Stimulated activated CD4-positive, alpha-beta T cell treated with anti-CD3 and anti-CD28 coated beads, Interleukin-12 subunit alpha, Interleukin-12 subunit beta, amount 100 ng/mL, for 4 hours (primary cell): Measurements from ENCODE around the gene SHH.
A peak's percentile ranks its signal among the peaks of the same experiment; 100 is the strongest.

ENCODE experiments used
- DNase-seq: peaks from one replicate; pipeline ENCODE4 v3.0.0-alpha.2; 2020

Gene SHH

DNA sequence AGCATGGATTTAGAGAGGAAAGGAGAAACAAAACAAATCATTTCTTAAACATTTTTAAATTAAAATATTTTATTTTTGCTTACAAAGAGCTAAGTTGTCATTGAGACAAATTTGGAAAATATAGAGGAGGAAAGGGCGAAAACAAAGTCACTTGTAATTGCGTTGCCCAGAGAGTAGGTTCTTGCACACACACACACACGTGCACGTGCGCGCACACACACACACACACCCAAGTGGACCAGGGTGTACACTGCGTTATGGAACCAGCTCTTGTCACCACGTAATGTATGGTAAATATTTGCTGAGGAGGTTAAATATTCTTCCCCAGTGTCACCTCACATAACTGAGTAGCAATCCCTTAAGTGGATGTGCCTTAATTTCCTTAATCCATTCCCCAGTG, 21.6 kb downstream of the SHH start:
- DNase-seq, result no peak

GRCh38 chr7:155789001-155789725, 23.1 kb downstream of the SHH start:
- no peak for DNase-seq

DNA sequence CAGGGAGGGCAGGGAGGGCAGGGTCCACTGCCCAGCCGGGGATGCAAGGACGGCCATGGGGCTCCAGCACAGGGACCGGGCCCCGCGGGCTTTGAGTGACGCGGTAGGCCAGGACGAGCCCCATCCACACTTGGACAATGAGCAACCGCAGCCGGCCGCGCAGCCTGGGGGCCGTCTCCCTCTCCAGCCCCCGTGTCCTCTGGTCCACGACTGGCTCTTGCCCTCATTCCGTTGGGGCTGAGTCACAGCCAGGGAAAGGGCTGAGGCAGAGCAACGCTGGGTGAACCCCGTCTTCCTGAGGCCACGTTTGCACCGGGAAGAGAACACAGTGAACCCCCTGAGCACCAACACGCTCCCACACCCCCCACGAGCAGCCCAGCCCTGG, 23.7 kb downstream of the SHH start:
- DNase-seq, result no peak

DNA sequence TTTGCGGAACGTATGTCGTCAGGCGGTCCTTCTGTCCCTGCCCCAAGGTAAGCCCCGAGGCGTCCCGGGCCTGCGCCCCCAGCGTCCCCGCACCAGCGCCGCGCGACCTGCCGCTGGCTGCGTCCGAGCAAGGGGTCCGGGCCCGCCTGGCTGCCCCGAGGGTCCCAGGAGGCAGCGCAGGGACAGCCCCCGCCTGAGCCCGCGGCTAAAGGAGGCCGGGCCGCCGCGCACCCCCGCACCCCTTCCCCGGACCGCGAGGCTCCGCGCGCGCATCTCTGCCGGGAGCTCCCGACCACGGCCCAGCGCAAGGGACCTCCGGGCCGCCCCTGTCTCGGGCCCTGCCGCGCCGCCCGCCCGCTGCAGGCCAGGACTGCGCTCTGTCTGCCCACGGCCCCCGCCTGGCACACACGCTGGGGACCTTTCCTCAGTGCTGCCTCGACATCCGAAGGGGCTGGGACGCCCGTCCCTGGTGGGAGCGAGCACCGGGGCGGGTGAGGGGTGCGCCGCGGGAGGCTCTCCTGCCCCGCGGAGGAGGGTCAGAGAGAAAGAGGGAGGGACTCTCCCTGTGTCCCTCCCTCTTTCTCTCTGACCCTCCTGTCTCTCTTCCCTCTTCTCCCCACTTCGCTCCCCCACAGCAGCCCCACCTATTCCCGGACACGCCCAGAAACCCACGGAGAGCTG, 25.0 kb downstream of the SHH start:
- no peak for DNase-seq

- no peak for DNase-seq
These were observed 25.8 kb downstream of the SHH start for GRCh38 chr7:155786491-155786890.

DNA sequence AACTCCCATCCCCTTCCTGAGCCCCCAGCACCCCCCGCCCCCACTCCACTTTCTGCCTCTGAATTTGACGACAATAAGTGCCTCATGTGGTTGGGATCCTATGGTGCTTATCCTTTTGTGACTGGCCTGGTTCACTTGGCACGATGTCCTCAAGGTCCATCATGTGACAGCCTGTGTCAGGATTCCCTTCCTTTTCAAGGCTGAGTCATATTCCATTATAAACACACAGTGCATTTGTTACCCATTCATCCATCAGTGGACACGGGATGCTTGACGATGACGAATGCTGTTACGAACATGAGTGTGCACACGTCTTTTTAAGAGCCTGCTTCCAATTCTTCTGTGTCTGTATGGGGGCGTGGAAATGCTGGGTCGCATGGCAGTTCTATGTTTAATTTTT, 26.7 kb downstream of the SHH start:
- DNase-seq, result no peak

DNA sequence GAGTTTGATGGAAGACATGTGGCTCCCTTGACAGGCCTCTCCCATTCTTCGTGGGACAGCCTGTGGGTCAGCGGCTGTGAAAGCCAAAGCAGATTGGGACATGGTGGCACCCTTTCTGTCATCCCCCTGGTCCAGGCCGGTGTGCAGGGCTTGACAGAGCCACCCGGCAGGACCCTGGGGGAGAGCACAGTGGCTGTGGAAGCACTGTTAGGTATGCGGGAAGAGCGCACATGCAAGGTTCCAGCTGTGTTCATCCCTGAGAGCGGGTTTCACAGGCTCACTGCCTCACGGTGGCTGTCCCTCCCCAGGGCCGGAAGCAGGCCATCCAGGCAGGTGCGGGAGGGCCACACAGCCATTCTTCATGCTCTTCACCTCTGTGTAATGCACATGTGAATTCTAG, 29.8 kb downstream of the SHH start:
- no peak for DNase-seq

DNA sequence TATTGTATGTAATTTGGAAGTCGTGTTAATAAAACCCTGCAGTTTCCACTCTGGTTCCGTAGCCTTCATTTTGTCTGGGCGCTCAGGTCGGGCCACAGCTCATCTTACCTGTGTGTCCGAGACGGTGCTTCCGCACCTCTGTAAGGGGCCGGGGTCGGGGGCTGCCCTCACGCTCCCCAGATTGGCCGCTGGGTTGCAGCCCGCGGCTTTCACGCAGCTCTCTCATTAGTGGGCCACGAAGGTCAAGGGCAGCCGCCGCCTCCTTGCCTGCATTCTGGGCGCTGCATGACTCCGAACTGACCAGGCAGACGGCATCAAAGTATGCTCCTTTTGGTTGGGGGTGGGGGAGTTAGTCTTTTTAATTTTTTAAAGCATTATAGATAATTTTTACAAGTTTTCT, 30.8 kb downstream of the SHH start:
- no peak for DNase-seq

GRCh38 chr7:155780884-155781283, 31.4 kb downstream of the SHH start:
- no peak for DNase-seq

DNA sequence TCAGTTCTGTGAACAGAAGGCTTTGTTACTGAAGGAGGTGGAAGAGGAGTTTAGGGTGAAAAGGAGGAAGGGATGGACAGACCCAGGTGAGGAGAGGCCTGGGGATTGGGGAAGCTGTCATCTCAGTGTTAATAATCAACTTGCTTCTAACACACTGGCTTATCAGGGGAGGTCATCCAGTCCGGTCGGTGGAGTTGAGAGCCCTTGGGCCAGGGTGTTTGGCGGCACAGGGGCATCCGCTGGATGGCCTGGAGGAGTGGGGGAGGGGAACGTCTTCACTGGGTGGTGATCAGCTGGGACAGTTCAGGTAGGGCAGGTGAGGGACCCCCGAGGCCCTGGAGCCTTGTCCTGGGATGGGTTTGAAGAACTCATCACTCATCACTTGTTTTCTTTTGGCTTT, 33.9 kb downstream of the SHH start:
- no peak for DNase-seq

DNA sequence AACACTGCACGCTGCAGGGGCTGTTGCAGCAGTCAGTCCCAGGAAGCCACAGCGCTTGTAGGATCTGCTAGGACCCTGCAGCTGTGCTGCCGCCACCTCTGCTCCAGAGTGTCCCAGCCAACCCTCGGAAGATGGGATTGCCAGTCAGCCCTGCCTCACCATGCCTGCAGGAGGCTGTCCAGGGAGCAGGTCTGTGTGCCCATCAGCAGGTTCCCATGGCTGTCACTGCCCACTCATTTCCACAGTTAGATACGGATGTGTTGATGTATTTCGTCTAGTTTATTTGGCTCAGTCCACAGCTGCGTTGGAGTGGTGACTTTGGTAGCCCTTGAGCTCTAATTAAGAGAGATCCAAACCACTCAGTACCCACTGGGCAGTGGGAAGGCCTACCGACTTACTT, 35.7 kb downstream of the SHH start:
- no peak for DNase-seq

- DNase-seq, result no peak
These were observed 36.6 kb downstream of the SHH start for GRCh38 chr7:155775691-155776090.

DNA sequence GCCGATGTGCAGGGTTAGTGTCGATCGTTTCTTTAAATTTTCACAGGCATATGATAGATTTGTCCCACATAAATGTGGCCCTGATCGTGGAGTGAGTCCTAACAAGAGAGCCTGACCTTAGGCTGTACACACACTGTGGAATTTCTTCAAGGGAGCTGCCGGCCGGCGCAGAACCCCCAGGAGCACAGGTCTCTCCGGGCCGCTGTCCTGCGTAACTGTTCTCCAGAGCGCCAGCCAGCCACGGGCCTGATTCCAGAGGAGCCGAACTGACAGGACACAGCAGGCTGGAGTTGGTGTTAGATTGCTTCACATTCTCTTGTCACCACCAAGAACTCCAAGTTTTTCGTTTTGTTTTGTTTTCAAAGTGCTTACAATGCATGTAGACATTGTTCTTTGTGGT, 37.3 kb downstream of the SHH start:
- DNase-seq, result no peak

GRCh38 chr7:155773531-155773930, 38.7 kb downstream of the SHH start:
- DNase-seq, result no peak

DNA sequence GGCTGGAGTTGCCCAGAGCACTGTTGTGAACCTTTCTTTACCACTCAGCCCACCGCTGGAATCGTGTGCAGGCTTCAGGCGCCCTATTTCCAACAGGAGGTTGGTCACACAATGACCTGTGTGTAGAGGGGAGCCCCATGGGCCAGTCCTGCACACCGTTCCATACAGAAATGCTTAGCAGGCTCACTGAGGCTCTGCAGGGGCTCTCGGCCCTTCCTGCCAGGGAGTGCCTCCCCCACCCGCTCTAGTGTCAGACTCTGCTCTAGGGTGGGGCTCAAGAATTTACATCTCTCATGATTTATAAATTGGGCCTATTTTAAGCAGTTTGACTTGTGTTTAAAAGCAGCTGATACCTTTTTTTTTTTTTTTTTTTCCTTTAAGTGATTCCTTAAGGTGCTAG, 42.0 kb downstream of the SHH start:
- no peak for DNase-seq

DNA sequence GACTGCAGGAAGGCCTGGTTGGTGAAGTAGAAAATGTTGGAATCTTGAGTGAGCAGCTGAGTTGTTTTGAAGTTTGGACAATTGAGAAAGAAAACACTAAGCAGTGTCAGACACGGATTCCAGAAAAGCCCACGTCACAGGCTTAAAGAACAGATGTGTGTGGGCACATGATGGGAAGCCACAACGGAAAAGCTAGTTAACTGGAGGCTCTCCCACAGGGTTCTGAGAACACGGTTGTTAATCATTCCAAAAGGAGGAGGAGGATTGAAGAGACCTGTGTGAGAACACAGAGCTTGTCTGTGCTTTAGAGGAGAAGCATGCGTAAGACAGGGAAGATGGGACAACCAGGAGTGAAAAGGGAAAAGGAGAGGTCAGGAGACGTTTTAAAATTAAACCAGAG, 42.6 kb downstream of the SHH start:
- no peak for DNase-seq

GRCh38 chr7:155766966-155767916, 45.0 kb downstream of the SHH start:
- DNase-seq, result no peak

GRCh38 chr7:155766386-155766785, 45.9 kb downstream of the SHH start:
- DNase-seq, result no peak

- DNase-seq, result no peak
These were observed 46.8 kb downstream of the SHH start for GRCh38 chr7:155765458-155765857.

GRCh38 chr7:155764438-155764793, 47.8 kb downstream of the SHH start:
- DNase-seq, result peak; percentile 16

DNA sequence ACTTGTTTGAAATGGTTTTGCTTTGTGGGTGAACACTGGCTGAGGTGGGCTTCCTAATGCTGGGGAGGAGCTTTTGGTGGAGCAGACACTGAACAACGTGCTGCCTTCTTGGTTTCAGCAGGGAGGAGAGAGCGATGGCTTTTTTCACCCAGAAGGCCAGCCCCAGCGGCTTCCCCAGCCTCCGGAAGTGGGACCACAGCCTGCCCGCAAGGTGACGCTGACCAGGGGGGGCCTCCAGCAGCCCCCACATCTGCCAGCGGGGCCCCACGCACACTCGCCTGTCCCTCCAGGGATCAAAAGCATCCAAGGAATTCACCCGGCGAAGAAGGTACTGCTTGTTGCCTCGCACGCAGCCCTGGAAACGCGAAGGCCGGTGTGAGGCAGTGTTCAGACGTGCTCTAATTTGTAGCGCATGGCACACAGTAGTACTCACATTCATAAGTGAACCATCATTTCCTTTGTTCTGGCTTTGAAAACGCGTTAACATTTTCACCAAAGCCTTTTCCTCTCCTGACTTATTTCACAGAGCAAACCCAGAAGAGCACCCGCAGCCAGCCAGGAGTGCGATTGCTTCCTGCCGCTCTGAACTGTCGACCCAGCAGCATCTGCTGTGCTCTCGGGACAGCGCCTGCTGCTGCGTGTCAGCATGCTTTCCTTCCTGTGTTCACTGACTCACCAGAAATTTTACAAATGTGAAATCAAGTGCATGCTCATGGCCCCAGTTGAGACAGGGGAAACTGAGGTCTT, 48.4 kb downstream of the SHH start:
- DNase-seq, result peak; percentile 39

GRCh38 chr7:155763122-155763521, 49.1 kb downstream of the SHH start:
- no peak for DNase-seq

DNA sequence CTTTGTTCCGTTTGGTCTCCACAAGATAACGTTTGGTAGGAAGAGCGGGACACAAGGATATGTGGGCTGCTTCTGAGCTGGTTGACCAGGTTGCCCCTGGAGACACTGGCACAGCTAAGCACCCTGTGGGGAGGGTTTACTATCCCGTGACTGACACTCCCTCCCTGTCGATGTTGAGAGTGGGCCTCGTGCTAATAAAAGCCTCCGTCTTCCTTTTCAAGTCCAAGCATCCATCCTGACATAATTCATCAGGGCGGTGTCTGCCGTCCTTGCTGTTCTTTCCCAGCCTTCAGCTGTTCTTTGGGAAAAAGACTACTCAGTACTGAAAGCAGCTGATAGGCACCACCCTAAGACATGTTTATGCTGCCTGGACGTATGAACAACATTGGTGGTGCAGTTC, 49.6 kb downstream of the SHH start:
- no peak for DNase-seq
